Liver (tissue), 3 donors: ENCODE data around the gene WNT10A.

Source experiments
- RAD21 ChIP-seq, 2 donors: IDR thresholded peaks; 2 replicates each; pipeline ENCODE4 v1.6.1; 2016; ENCODE audit warnings: antibody characterized with exemption in 2 of 2, mild to moderate bottlenecking in 2 of 2
- SP1 ChIP-seq: IDR thresholded peaks from 2 replicates; pipeline ENCODE4 v1.6.1; 2018; ENCODE audit warnings: antibody characterized with exemption, mild to moderate bottlenecking
- TAF1 ChIP-seq: conservative IDR thresholded peaks from 2 replicates; pipeline ENCODE4 v1.6.1; 2016; ENCODE audit warnings: antibody characterized with exemption, mild to moderate bottlenecking
- TF ChIP-seq, protein P1 (sequence below): fragments of 150-350 bp; IDR thresholded peaks from 2 replicates; pipeline ENCODE4 v1.5.1; 2017; ENCODE audit warnings: improper control_type of control experiment, low read depth, low read length; ENCODE audit not compliant: missing input control
- TF ChIP-seq, protein P2 (sequence below): IDR thresholded peaks from 2 replicates; pipeline ENCODE4 v1.6.1; 2016; ENCODE audit warnings: antibody characterized with exemption, mild to moderate bottlenecking
- TF ChIP-seq, protein P3 (sequence below): IDR thresholded peaks from 2 replicates; pipeline ENCODE4 v1.6.1; 2016; ENCODE audit warnings: antibody characterized with exemption
- donor health status: healthy.
- donor health status: healthy.

- TF ChIP-seq, protein P1, sequence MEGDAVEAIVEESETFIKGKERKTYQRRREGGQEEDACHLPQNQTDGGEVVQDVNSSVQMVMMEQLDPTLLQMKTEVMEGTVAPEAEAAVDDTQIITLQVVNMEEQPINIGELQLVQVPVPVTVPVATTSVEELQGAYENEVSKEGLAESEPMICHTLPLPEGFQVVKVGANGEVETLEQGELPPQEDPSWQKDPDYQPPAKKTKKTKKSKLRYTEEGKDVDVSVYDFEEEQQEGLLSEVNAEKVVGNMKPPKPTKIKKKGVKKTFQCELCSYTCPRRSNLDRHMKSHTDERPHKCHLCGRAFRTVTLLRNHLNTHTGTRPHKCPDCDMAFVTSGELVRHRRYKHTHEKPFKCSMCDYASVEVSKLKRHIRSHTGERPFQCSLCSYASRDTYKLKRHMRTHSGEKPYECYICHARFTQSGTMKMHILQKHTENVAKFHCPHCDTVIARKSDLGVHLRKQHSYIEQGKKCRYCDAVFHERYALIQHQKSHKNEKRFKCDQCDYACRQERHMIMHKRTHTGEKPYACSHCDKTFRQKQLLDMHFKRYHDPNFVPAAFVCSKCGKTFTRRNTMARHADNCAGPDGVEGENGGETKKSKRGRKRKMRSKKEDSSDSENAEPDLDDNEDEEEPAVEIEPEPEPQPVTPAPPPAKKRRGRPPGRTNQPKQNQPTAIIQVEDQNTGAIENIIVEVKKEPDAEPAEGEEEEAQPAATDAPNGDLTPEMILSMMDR = no peak
- no peak for TF ChIP-seq RAD21 (IDR thresholded peaks at IDR 0.05)
- no peak for TF ChIP-seq TAF1
- TF ChIP-seq, protein P2, sequence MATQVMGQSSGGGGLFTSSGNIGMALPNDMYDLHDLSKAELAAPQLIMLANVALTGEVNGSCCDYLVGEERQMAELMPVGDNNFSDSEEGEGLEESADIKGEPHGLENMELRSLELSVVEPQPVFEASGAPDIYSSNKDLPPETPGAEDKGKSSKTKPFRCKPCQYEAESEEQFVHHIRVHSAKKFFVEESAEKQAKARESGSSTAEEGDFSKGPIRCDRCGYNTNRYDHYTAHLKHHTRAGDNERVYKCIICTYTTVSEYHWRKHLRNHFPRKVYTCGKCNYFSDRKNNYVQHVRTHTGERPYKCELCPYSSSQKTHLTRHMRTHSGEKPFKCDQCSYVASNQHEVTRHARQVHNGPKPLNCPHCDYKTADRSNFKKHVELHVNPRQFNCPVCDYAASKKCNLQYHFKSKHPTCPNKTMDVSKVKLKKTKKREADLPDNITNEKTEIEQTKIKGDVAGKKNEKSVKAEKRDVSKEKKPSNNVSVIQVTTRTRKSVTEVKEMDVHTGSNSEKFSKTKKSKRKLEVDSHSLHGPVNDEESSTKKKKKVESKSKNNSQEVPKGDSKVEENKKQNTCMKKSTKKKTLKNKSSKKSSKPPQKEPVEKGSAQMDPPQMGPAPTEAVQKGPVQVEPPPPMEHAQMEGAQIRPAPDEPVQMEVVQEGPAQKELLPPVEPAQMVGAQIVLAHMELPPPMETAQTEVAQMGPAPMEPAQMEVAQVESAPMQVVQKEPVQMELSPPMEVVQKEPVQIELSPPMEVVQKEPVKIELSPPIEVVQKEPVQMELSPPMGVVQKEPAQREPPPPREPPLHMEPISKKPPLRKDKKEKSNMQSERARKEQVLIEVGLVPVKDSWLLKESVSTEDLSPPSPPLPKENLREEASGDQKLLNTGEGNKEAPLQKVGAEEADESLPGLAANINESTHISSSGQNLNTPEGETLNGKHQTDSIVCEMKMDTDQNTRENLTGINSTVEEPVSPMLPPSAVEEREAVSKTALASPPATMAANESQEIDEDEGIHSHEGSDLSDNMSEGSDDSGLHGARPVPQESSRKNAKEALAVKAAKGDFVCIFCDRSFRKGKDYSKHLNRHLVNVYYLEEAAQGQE = no peak
- no peak for TF ChIP-seq SP1
- TF ChIP-seq, protein P3, sequence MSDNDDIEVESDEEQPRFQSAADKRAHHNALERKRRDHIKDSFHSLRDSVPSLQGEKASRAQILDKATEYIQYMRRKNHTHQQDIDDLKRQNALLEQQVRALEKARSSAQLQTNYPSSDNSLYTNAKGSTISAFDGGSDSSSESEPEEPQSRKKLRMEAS = no peak
These were observed 44.1 kb downstream of the WNT10A start for GRCh38 chr2:218924757-218925156.
